ENCODE data around the gene FILIP1L.

Gene FILIP1L

GRCh38 chr3:100128565-100128964, 14.3 kb upstream of the FILIP1L start:
- H3K4me3 ChIP-seq (ENCODE audit: low read length): no peak overlapping the region
- no peak for DNase-seq (ENCODE audit: low read depth, low spot score)

GRCh38 chr3:100127792-100128191, 13.5 kb upstream of the FILIP1L start:
- no peak for DNase-seq (ENCODE audit: low read depth, low spot score)
- H3K4me3 ChIP-seq (ENCODE audit: low read length): no peak overlapping the region

- DNase-seq (ENCODE audit: low read depth, low spot score): no peak
Measured at GRCh38 chr3:100125161-100125938, 11.0 kb upstream of the FILIP1L start.

GRCh38 chr3:100124201-100124761, 10.0 kb upstream of the FILIP1L start:
- H3K4me3 ChIP-seq (ENCODE audit: low read length): no peak overlapping the region
- DNase-seq (ENCODE audit: low read depth, low spot score): no peak

More at GRCh38 chr3:100125161-100125938, 11.0 kb upstream of the FILIP1L start:
- H3K4me3 ChIP-seq (ENCODE audit: low read length): no peak overlapping the region

GRCh38 chr3:100123112-100123511, 8.8 kb upstream of the FILIP1L start:
- no peak for DNase-seq (ENCODE audit: low read depth, low spot score)
- H3K4me3 ChIP-seq (ENCODE audit: low read length): no peak overlapping the region

DNA sequence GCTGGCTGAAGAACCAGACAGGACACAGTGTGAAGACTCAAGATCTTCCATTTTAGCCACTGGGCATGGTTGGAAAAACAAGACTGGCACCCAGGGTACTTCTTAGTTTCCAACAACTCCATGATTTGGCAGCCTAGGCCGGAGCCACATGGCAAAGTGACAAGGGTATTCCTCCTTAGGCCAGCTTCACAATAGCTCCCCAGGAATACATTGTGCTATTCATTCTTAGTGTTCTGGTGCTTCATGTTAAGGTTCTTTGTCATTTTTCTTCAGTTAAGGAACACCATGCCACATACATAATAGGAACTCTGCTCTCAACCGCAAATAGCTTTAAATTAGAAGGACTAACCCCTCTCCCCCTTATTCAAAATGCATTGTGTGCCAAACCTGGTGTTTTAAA, 8.0 kb upstream of the FILIP1L start:
- no peak overlapping the region for H3K4me3 ChIP-seq (ENCODE audit: low read length)
- no peak for DNase-seq (ENCODE audit: low read depth, low spot score)

DNA sequence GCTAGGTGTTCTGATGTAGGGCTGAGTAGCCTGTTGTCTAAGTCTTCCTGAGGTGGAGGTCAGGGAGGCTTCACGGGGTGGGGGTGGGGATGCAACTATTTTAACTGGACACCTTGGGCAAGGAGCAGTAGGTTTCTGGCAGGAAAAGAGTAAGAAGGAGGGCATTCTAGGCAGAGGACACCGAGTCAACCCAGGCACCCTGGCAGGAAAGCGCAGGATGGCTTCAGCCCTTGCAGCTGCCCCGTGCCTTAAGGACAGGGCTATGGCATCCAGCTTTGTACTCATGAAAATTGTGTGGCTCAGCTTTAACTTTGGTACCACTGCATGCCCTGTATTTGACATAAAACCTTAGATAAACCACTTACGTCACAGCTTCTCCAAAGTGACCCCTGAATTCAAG, 6.4 kb upstream of the FILIP1L start:
- no peak for DNase-seq (ENCODE audit: low read depth, low spot score)
- H3K4me3 ChIP-seq (ENCODE audit: low read length): no peak overlapping the region

- DNase-seq (ENCODE audit: low read depth, low spot score): no peak
- H3K4me3 ChIP-seq (ENCODE audit: low read length): no peak overlapping the region
Measured at GRCh38 chr3:100120012-100120411, 5.7 kb upstream of the FILIP1L start.

GRCh38 chr3:100117093-100117492, 2.8 kb upstream of the FILIP1L start:
- no peak overlapping the region for H3K4me3 ChIP-seq (ENCODE audit: low read length)
- no peak for DNase-seq (ENCODE audit: low read depth, low spot score)

- no peak for DNase-seq (ENCODE audit: low read depth, low spot score)
Measured at GRCh38 chr3:100113723-100114412, 433 bp downstream of the FILIP1L start.

GRCh38 chr3:100111728-100112127, 2.6 kb downstream of the FILIP1L start:
- no peak overlapping the region for H3K4me3 ChIP-seq (ENCODE audit: low read length)
- no peak for DNase-seq (ENCODE audit: low read depth, low spot score)

More at GRCh38 chr3:100113723-100114412, 433 bp downstream of the FILIP1L start:
- H3K4me3 ChIP-seq (ENCODE audit: low read length): no peak overlapping the region

DNA sequence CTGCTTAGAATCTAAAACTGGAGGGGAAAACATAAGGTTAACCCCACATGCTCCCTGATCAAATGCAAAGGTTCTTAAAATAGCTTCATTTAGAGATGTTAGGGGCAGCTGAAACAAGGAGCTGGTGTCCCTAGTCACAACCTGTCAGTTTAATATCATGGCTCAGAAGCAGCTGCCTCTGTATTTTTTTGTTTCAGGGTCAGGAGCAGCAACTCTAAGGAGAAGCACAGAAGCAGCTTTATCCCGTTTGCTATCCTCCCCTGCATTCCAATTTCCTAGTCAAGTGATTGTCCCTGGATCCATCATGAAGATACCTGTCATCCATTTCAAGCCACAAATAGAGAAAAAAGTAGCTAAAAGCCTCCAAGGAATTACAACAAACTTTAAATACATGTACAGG, 4.1 kb downstream of the FILIP1L start:
- no peak for DNase-seq (ENCODE audit: low read depth, low spot score)
- H3K4me3 ChIP-seq (ENCODE audit: low read length): no peak overlapping the region

GRCh38 chr3:100108464-100109079, 5.7 kb downstream of the FILIP1L start:
- DNase-seq (ENCODE audit: low read depth, low spot score): no peak
- no peak overlapping the region for H3K4me3 ChIP-seq (ENCODE audit: low read length)

GRCh38 chr3:100107221-100107814, 7.0 kb downstream of the FILIP1L start:
- no peak for DNase-seq (ENCODE audit: low read depth, low spot score)

DNA sequence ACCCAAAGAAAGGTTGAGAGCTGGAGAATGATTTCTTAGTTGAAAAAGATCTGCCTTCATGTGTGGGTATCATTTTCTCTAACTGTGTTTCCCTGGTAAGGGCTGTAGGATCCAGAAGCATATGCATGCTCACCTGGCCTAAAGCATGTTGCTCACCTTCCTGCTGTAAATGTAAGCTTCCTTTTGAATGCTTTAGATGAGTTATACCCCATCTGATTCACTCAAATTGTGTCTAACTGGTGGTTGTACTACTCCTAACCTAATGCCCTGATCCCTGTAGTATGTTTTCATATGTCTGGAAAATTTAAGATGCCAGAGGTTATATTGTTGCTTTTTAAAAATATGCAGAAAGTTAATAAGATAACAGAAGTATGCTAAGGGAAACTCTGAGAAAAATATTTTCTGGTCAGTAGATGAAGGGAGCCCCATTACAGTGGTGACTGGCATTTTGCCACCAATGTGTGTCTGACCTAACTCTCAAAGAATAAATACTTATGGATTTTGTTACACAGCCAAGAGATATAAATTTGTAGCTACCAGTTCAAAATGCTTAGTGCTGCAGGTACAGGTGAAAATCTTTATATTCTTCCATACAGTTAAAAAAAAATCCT, 7.7 kb downstream of the FILIP1L start:
- no peak for DNase-seq (ENCODE audit: low read depth, low spot score)
- no peak overlapping the region for H3K4me3 ChIP-seq (ENCODE audit: low read length)

More at GRCh38 chr3:100107221-100107814, 7.0 kb downstream of the FILIP1L start:
- H3K4me3 ChIP-seq (ENCODE audit: low read length): no peak overlapping the region

DNA sequence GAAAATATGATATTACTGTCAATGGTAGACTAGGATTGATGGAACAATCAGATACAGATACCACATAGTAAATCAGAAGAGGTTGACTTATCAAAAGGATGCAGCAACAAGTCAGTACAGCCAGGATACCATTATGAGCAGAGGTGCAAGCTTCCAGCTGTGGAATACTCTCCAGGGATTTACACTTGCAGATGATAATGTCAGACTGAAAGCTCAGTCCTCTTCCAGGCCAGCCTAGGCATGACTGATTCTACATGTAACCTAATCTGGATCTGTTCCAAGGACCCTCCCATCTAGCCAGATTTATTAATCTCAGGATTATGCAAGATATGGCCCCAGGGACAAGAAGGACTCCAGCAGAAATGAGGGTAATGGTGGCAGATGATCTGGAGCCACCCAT, 8.2 kb downstream of the FILIP1L start:
- no peak overlapping the region for H3K4me3 ChIP-seq (ENCODE audit: low read length)
- DNase-seq (ENCODE audit: low read depth, low spot score): no peak

DNA sequence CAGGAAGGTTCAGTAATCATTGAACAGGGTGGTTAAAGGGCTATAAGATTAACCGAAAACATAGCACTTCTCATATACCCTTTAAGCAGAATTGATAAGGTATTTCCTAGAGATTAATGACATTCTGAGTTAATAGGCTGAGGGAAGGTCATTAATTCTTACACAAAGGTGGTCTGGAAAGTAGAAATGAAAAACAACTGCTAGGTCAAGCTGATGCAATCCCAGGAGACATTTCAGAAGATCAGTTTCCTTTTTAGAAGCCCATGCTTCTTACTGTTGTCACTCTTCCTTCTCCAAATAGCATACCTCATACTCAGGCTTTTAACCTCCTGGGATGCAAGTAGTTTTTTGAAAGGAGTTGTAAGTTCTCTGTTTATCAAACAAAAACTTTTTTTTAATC, 8.8 kb downstream of the FILIP1L start:
- no peak for DNase-seq (ENCODE audit: low read depth, low spot score)

DNA sequence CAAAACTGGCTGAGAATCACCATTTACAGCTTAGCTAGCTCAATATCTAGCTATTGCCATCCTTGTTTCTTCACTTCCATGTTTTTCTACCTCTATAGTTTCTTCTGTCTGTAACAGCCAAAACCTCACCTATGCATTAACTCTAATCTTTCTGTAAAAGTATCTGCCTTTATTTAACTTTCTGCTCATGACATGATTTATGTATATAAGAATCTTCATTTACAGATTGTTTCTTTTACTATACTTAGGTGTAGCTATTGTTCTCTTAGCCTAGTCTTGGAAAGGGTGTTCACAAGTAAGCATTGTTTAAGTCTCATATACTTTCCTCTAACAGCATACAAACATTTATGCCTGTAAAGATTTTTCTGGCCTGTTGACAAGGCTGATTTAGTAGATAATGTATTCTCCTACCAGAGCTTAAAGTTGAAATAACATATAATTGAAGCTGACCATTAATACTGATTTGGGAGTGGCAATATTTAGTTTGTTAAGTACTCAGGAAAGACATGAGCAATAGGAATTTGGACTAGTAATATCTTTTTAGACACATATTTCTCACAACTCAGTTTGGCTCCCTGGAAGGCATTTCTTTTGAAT, 9.4 kb downstream of the FILIP1L start:
- no peak for DNase-seq (ENCODE audit: low read depth, low spot score)
- H3K4me3 ChIP-seq (ENCODE audit: low read length): no peak overlapping the region

More for the DNA sequence above, 8.8 kb downstream of the FILIP1L start:
- no peak overlapping the region for H3K4me3 ChIP-seq (ENCODE audit: low read length)

GRCh38 chr3:100104442-100104798, 9.9 kb downstream of the FILIP1L start:
- H3K4me3 ChIP-seq (ENCODE audit: low read length): no peak overlapping the region
- no peak for DNase-seq (ENCODE audit: low read depth, low spot score)
